SK-N-MC (cell line): ENCODE measurements around the gene ALS2CL.

Experiments
- EZH2 ChIP-seq: fragments of 200-600 bp; sonication (generic); IDR thresholded peaks from one replicate; pipeline ENCODE4 v1.6.1; 2017; ENCODE audit warnings: antibody characterized with exemption
- POLR2AphosphoS5 ChIP-seq: IDR thresholded peaks from 2 replicates; pipeline ENCODE4 v1.6.1; 2012; ENCODE audit warnings: mild to moderate bottlenecking, low read depth, low read length, borderline replicate concordance

DNA sequence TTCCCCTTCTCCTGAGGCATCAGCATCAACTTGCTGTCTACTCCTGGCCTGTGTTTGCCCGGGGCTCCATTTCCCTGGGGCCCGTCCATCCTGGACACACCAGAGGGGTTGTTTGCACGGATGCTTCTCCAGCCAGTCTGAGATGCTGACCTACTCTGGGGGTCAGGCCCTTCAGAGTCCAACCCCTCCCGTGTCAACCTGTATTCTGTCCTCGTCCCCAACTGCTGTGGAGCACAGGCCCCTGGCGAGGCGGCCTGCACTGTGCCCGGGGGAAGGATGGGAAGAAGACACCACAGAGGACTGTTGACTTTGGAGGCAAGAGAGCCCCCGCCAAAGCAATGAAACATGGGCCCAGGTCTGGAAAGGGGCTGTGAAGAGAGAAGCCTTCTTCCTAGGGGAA, 25.8 kb downstream of the ALS2CL start:
- TF ChIP-seq POLR2AphosphoS5 (no peak), EZH2 (no peak)
